ENCODE data around the gene F2RL3. TPM values are rescaled to one million over a fixed set of nuclear protein-coding genes. Genes with fewer than 3 reads are reported as not detected.

The F2RL3 gene
- total and polyA plus RNA-seq, 9 of the 15 experiments (the other 6 are each of a cell fraction or from before 2014, with no cell fraction given) = 1.4 to 27.6 (median 11.9) TPM

- no peaks in the 10 kb centered on the region for H3K9me1 ChIP-seq (ENCODE audit: control insufficient read depth, insufficient read depth, low read length)
- ChIA-PET CTCF (ENCODE audit: low intra/inter-chr PET ratio) (no interaction called here), POLR2A (interaction anchor here (1.5 kb wide), 1 partner anchor 12 kb away, joined by 4 read pairs; no protein-coding TSS in a partner anchor)
- H4K20me1 ChIP-seq (replicated peaks; ENCODE audit: control insufficient read depth, insufficient read depth, low read length) = no peaks in the 10 kb centered on the region
- peaks cover 0 to 14% of the 10 kb centered on the region in 2 experiments; a peak in 4 of 5 replicates for H3K4me1 ChIP-seq (replicated peaks in 1 of 2; ENCODE audit: control insufficient read depth in 2 of 2, insufficient read depth in 2 of 2, low read length in 2 of 2)
- in situ Hi-C loops (cut with MboI) = no loop called here
- no TSS peak for BruUV-seq (replicated peaks)
- DNase-seq (ENCODE audit: extremely low read depth in 1 of 4, low spot score in 3 of 4) (no peak), ATAC-seq (no peak), FAIRE-seq (no peak)
- WGBS (ENCODE audit: insufficient coverage, low coverage, missing lambda C conversion rate) = 0% methylated on average over 3 of the region's 3 CpGs
- no peak overlapping the region for H3K27ac ChIP-seq (ENCODE audit: extremely low read depth, low read depth, low read length)
- H3K4me2 ChIP-seq (ENCODE audit: insufficient read depth, low read length) = no peak overlapping the region
- peaks cover 15% of the 10 kb centered on the region for H3K9me3 ChIP-seq (replicated peaks; ENCODE audit: control insufficient read depth, insufficient read depth, low read depth, low read length)
- H3K36me3 ChIP-seq (ENCODE audit: control insufficient read depth, insufficient read depth, low read length) = no peaks in the 10 kb centered on the region
- peaks cover 4 to 21% of the 10 kb centered on the region in 2 experiments; a peak in 3 of 5 replicates for H3K27me3 ChIP-seq (ENCODE audit: control insufficient read depth in 2 of 2, insufficient read depth in 2 of 2, low read length in 2 of 2)
- intact Hi-C loops (cut with micrococcal nuclease) = no loop called here
- no peak overlapping the region for H3K4me3 ChIP-seq
- TF ChIP-seq ZNF639 (CRISPR knock-in tag; conservative IDR thresholded peaks at IDR 0.05 in 1 of 2, IDR thresholded peaks at IDR 0.05 in 1 of 2) (no peak), SETDB1 (IDR thresholded peaks at IDR 0.05; ENCODE audit: low read length) (no peak), SMAD2 (IDR thresholded peaks at IDR 0.05; ENCODE audit: low read depth, low read length) (no peak), ATF6 (CRISPR knock-in tag; IDR thresholded peaks at IDR 0.05) (no peak), ZNF512 (tag; IDR thresholded peaks at IDR 0.05) (peak; percentile 56; the same call in 1 of the 2 replicates), CBX2 (IDR thresholded peaks at IDR 0.05; ENCODE audit: insufficient read depth, low read length, poor library complexity, severe bottlenecking) (no peak)
- H3K79me2 ChIP-seq (ENCODE audit: control insufficient read depth, insufficient read depth, low read length) = no peaks in the 10 kb centered on the region
- no peak overlapping the region for H3K9ac ChIP-seq (ENCODE audit: insufficient read depth in 1 of 2, low read depth in 2 of 2, low read length in 2 of 2)
- no peak overlapping the region for H2AFZ ChIP-seq (ENCODE audit: low read depth, low read length)
Measured at GRCh38 chr19:16915734-16916133, 26.9 kb downstream of the F2RL3 start.
